ENCODE data around the gene PPP2R2D. TPM values are rescaled to one million over a fixed set of nuclear protein-coding genes. Genes with fewer than 3 reads are reported as not detected.

PPP2R2D gene
- total RNA-seq, 1 donor from 2014 or later: 36.9 TPM

GRCh38 chr10:132002004-132002403, 101.2 kb downstream of the PPP2R2D start:
- DNase-seq (ENCODE audit: low spot score): no peak
- Mint-ChIP-seq H3K27me3 (ENCODE audit: unreplicated experiment) (peaks cover 8% of the 10 kb centered on the region), H3K4me3 (ENCODE audit: unreplicated experiment) (no peak overlapping the region), H3K9me3 (ENCODE audit: unreplicated experiment) (no peaks in the 10 kb centered on the region), H3K4me1 (ENCODE audit: unreplicated experiment) (peaks cover 20% of the 10 kb centered on the region), H3K27ac (ENCODE audit: unreplicated experiment) (no peak overlapping the region), H3K36me3 (ENCODE audit: low read depth, unreplicated experiment) (no peaks in the 10 kb centered on the region)
- no peak for TF ChIP-seq CTCF (IDR thresholded peaks at IDR 0.05; ENCODE audit: unreplicated experiment)

- H3K27ac Mint-ChIP-seq (ENCODE audit: unreplicated experiment): no peak overlapping the region
- no peaks in the 10 kb centered on the region for H3K36me3 Mint-ChIP-seq (ENCODE audit: low read depth, unreplicated experiment)
- no peak for TF ChIP-seq CTCF (IDR thresholded peaks at IDR 0.05; ENCODE audit: unreplicated experiment)
- H3K4me3 Mint-ChIP-seq (ENCODE audit: unreplicated experiment): no peak overlapping the region
- DNase-seq (ENCODE audit: low spot score): no peak
- H3K27me3 Mint-ChIP-seq (ENCODE audit: unreplicated experiment): peaks cover 7% of the 10 kb centered on the region
- no peaks in the 10 kb centered on the region for H3K9me3 Mint-ChIP-seq (ENCODE audit: unreplicated experiment)
- peaks cover 11% of the 10 kb centered on the region for H3K4me1 Mint-ChIP-seq (ENCODE audit: unreplicated experiment)
Measured at GRCh38 chr10:132003282-132003924, 102.6 kb downstream of the PPP2R2D start.

- H3K4me1 Mint-ChIP-seq (ENCODE audit: unreplicated experiment): peaks cover 11% of the 10 kb centered on the region
- H3K27me3 Mint-ChIP-seq (ENCODE audit: unreplicated experiment): peaks cover 4% of the 10 kb centered on the region
- H3K9me3 Mint-ChIP-seq (ENCODE audit: unreplicated experiment): no peaks in the 10 kb centered on the region
- DNase-seq (ENCODE audit: low spot score): no peak
- TF ChIP-seq CTCF (IDR thresholded peaks at IDR 0.05; ENCODE audit: unreplicated experiment): no peak
- no peak overlapping the region for H3K27ac Mint-ChIP-seq (ENCODE audit: unreplicated experiment)
- H3K4me3 Mint-ChIP-seq (ENCODE audit: unreplicated experiment): no peak overlapping the region
- H3K36me3 Mint-ChIP-seq (ENCODE audit: low read depth, unreplicated experiment): no peaks in the 10 kb centered on the region
Measured at GRCh38 chr10:132004052-132004451, 103.2 kb downstream of the PPP2R2D start.

- Mint-ChIP-seq H3K4me3 (ENCODE audit: unreplicated experiment) (no peak overlapping the region), H3K4me1 (ENCODE audit: unreplicated experiment) (peaks cover 16% of the 10 kb centered on the region), H3K9me3 (ENCODE audit: unreplicated experiment) (no peaks in the 10 kb centered on the region)
Measured at GRCh38 chr10:132005147-132005546, 104.3 kb downstream of the PPP2R2D start.

More at GRCh38 chr10:132005147-132005546, 104.3 kb downstream of the PPP2R2D start:
- Mint-ChIP-seq H3K36me3 (ENCODE audit: low read depth, unreplicated experiment) (no peaks in the 10 kb centered on the region), H3K27me3 (ENCODE audit: unreplicated experiment) (peaks cover 6% of the 10 kb centered on the region), H3K27ac (ENCODE audit: unreplicated experiment) (no peak overlapping the region)
- no peak for TF ChIP-seq CTCF (IDR thresholded peaks at IDR 0.05; ENCODE audit: unreplicated experiment)
- no peak for DNase-seq (ENCODE audit: low spot score)

All from endothelial cell (in vitro differentiated cells).